Measurements from ENCODE around the gene CFHR2. TPM values are rescaled to one million over a fixed set of nuclear protein-coding genes. Genes with fewer than 3 reads are reported as not detected.

The CFHR2 gene
- polyA plus RNA-seq, 1 donor (not counting 4 experiments of a cell fraction or from before 2014, with no cell fraction given), result not detected

DNA sequence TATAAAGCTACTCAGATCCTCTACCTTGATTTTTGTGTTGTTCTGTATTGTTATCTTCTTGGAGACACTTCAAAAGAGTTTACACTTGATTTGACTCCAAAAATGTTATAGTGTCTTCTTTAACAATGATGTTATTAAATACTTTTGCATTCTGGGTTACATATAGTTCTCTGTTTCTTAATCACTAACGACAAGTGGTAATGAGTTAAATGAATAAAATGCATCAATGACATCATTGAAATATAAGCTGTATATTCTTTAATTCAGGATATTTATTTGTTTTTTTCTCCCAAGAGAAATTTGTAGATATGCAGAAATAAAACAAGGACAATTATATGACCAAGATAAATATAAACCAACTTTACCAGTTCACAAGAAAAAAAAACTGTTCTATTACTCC, 26.6 kb downstream of the CFHR2 start:
- DNase-seq (ENCODE audit: low read depth, low spot score), result no peak
- no peak overlapping the region for H3K9ac ChIP-seq (ENCODE audit: control insufficient read depth, extremely low read depth, insufficient read depth, low read length)
- H4K20me1 ChIP-seq (ENCODE audit: control insufficient read depth, extremely low read depth, insufficient read depth, low read length), result no peaks in the 10 kb centered on the region
- no peak overlapping the region for H2AFZ ChIP-seq (ENCODE audit: control insufficient read depth, low read length)
- no peak for FAIRE-seq
- H3K79me2 ChIP-seq (ENCODE audit: control insufficient read depth, insufficient read depth, low read length), result no peaks in the 10 kb centered on the region
- H3K27ac ChIP-seq (ENCODE audit: control insufficient read depth, insufficient read depth, low read length), result no peak overlapping the region
- no peak overlapping the region for H3K4me3 ChIP-seq (ENCODE audit: control insufficient read depth in 2 of 3, extremely low read depth in 1 of 3, insufficient read depth in 2 of 3, low read depth in 1 of 3, low read length in 3 of 3)
- H3K4me1 ChIP-seq (ENCODE audit: control insufficient read depth, extremely low read depth, insufficient read depth, low read length), result no peaks in the 10 kb centered on the region
- no peaks in the 10 kb centered on the region for H3K36me3 ChIP-seq (ENCODE audit: control insufficient read depth in 2 of 2, extremely low read depth in 1 of 2, insufficient read depth in 2 of 2, low read length in 2 of 2)
- no peaks in the 10 kb centered on the region for H3K27me3 ChIP-seq (ENCODE audit: control insufficient read depth, extremely low read depth, insufficient read depth, low read length)
- no peak overlapping the region for H3K4me2 ChIP-seq (ENCODE audit: control insufficient read depth, extremely low read depth, insufficient read depth, low read depth, low read length)
- dilution Hi-C loops (cut with MboI; ENCODE audit: extremely low pct_ligation_motif_present, low sequenced_read_pairs), result no loop called here
- H3K9me1 ChIP-seq (ENCODE audit: control insufficient read depth, extremely low read depth, insufficient read depth, low read length), result no peaks in the 10 kb centered on the region
- TF ChIP-seq CTCF (optimal IDR thresholded peaks at IDR 0.05 in 1 of 3, IDR thresholded peaks at IDR 0.05 in 1 of 3, conservative IDR thresholded peaks at IDR 0.05 in 1 of 3; ENCODE audit: extremely low read depth in 1 of 3, insufficient read depth in 2 of 3, low read length in 3 of 3) (no peak), EZH2 (IDR thresholded peaks at IDR 0.05; ENCODE audit: low read length) (no peak)
- no peaks in the 10 kb centered on the region for H3K9me3 ChIP-seq (ENCODE audit: control insufficient read depth, low read depth, low read length)

GRCh38 chr1:196976278-196976677, 32.7 kb downstream of the CFHR2 start:
- dilution Hi-C loops (cut with MboI; ENCODE audit: extremely low pct_ligation_motif_present, low sequenced_read_pairs), result no loop called here

More at GRCh38 chr1:196976278-196976677, 32.7 kb downstream of the CFHR2 start:
- FAIRE-seq, result no peak
- Histone ChIP-seq H3K9ac (ENCODE audit: control insufficient read depth, extremely low read depth, insufficient read depth, low read length) (no peak overlapping the region), H3K9me1 (ENCODE audit: control insufficient read depth, extremely low read depth, insufficient read depth, low read length) (no peaks in the 10 kb centered on the region), H3K27me3 (ENCODE audit: control insufficient read depth, extremely low read depth, insufficient read depth, low read length) (no peaks in the 10 kb centered on the region), H4K20me1 (ENCODE audit: control insufficient read depth, extremely low read depth, insufficient read depth, low read length) (no peaks in the 10 kb centered on the region), H3K4me1 (ENCODE audit: control insufficient read depth, extremely low read depth, insufficient read depth, low read length) (no peaks in the 10 kb centered on the region), H3K79me2 (ENCODE audit: control insufficient read depth, insufficient read depth, low read length) (no peaks in the 10 kb centered on the region), H3K9me3 (ENCODE audit: control insufficient read depth, low read depth, low read length) (no peaks in the 10 kb centered on the region), H3K4me3 (ENCODE audit: control insufficient read depth in 2 of 3, extremely low read depth in 1 of 3, insufficient read depth in 2 of 3, low read depth in 1 of 3, low read length in 3 of 3) (no peak overlapping the region), H3K4me2 (ENCODE audit: control insufficient read depth, extremely low read depth, insufficient read depth, low read depth, low read length) (no peak overlapping the region), H3K36me3 (ENCODE audit: control insufficient read depth in 2 of 2, extremely low read depth in 1 of 2, insufficient read depth in 2 of 2, low read length in 2 of 2) (no peaks in the 10 kb centered on the region), H3K27ac (ENCODE audit: control insufficient read depth, insufficient read depth, low read length) (no peak overlapping the region), H2AFZ (ENCODE audit: control insufficient read depth, low read length) (no peak overlapping the region)
- TF ChIP-seq EZH2 (IDR thresholded peaks at IDR 0.05; ENCODE audit: low read length), result no peak
- TF ChIP-seq CTCF (optimal IDR thresholded peaks at IDR 0.05 in 1 of 3, IDR thresholded peaks at IDR 0.05 in 1 of 3, conservative IDR thresholded peaks at IDR 0.05 in 1 of 3; ENCODE audit: extremely low read depth in 1 of 3, insufficient read depth in 2 of 3, low read length in 3 of 3), result no peak
- no peak for DNase-seq (ENCODE audit: low read depth, low spot score)

All from keratinocyte (primary cell).